Trophoblast cell (in vitro differentiated cells and primary cell): ENCODE data around the gene MAPT.

Experiments
- DNase-seq, 2 donors: peaks; one replicate each; pipeline ENCODE4 v3.0.0-alpha.2; 2016
- H2AFZ ChIP-seq: 2 replicates; pipeline ENCODE4 v1.6.1; 2013; ENCODE audit warnings: low read length, moderate library complexity, mild to moderate bottlenecking; ENCODE audit not compliant: insufficient read depth, poor library complexity
- H2AK5ac ChIP-seq: 2 replicates; pipeline ENCODE4 v1.6.1; 2013; ENCODE audit warnings: mild to moderate bottlenecking, low read length
- H2BK120ac ChIP-seq: 2 replicates; pipeline ENCODE4 v1.6.1; 2013; ENCODE audit warnings: low read length, mild to moderate bottlenecking, moderate library complexity; ENCODE audit not compliant: insufficient read depth, poor library complexity
- H2BK12ac ChIP-seq: 2 replicates; pipeline ENCODE4 v1.6.1; 2013; ENCODE audit warnings: mild to moderate bottlenecking, low read length, moderate library complexity
- H2BK5ac ChIP-seq: 2 replicates; pipeline ENCODE4 v1.6.1; 2013; ENCODE audit warnings: low read length, low read depth, moderate library complexity, mild to moderate bottlenecking; ENCODE audit not compliant: poor library complexity
- H3K14ac ChIP-seq: 2 replicates; pipeline ENCODE4 v1.6.1; 2013; ENCODE audit warnings: mild to moderate bottlenecking, low read length
- H3K18ac ChIP-seq: 2 replicates; pipeline ENCODE4 v1.6.1; 2013; ENCODE audit warnings: mild to moderate bottlenecking, low read length
- H3K23ac ChIP-seq: 2 replicates; pipeline ENCODE4 v1.6.1; 2013; ENCODE audit warnings: low read length
- H3K27ac ChIP-seq: 2 replicates; pipeline ENCODE4 v1.5.1; 2013; ENCODE audit warnings: low read depth, mild to moderate bottlenecking, inconsistent platforms, low read length, moderate library complexity
- H3K27me3 ChIP-seq: 2 replicates; pipeline ENCODE4 v1.6.1; 2013; ENCODE audit warnings: inconsistent platforms, mild to moderate bottlenecking, low read length, moderate library complexity; ENCODE audit not compliant: insufficient read depth
- H3K36me3 ChIP-seq, 2 experiments: 1 replicate in 1 of 2; 2 replicates in 1 of 2; pipeline ENCODE4 v1.6.1; 2013; ENCODE audit warnings: low read length in 2 of 2, mild to moderate bottlenecking in 2 of 2, moderate library complexity in 1 of 2; ENCODE audit not compliant: insufficient read depth in 2 of 2, control insufficient read depth in 1 of 2
- H3K4ac ChIP-seq: 2 replicates; pipeline ENCODE4 v1.6.1; 2013; ENCODE audit warnings: low read depth, mild to moderate bottlenecking, low read length, moderate library complexity
- H3K4me1 ChIP-seq, 2 experiments: 1 replicate in 1 of 2; 2 replicates in 1 of 2; pipeline ENCODE4 v1.6.1; 2013; ENCODE audit warnings: low read length in 2 of 2, mild to moderate bottlenecking in 2 of 2, moderate library complexity in 1 of 2; ENCODE audit not compliant: insufficient read depth in 2 of 2, control insufficient read depth in 1 of 2
- H3K4me2 ChIP-seq: 2 replicates; pipeline ENCODE4 v1.6.1; 2013; ENCODE audit warnings: inconsistent platforms, mild to moderate bottlenecking, low read length, moderate library complexity
- H3K4me3 ChIP-seq: 2 replicates; pipeline ENCODE4 v1.5.1; 2013; ENCODE audit warnings: mild to moderate bottlenecking, low read depth, low read length, inconsistent platforms
- H3K79me1 ChIP-seq: one replicate; pipeline ENCODE4 v1.6.1; 2013; ENCODE audit warnings: low read length
- H3K79me2 ChIP-seq: 2 replicates; pipeline ENCODE4 v1.6.1; 2013; ENCODE audit warnings: low read length, mild to moderate bottlenecking; ENCODE audit not compliant: control insufficient read depth, insufficient read depth, poor library complexity
- H3K9ac ChIP-seq: 2 replicates; pipeline ENCODE4 v1.6.1; 2013; ENCODE audit warnings: mild to moderate bottlenecking, low read length
- H3K9me3 ChIP-seq: 2 replicates; pipeline ENCODE4 v1.6.1; 2013; ENCODE audit warnings: low read depth, mild to moderate bottlenecking, control low read depth, inconsistent platforms, low read length; ENCODE audit not compliant: insufficient read depth
- H4K12ac ChIP-seq: 2 replicates; pipeline ENCODE4 v1.6.1; 2013; ENCODE audit warnings: low read depth, mild to moderate bottlenecking, low read length, moderate library complexity
- H4K8ac ChIP-seq: 2 replicates; pipeline ENCODE4 v1.6.1; 2013; ENCODE audit warnings: low read depth, mild to moderate bottlenecking, low read length, moderate library complexity
- H4K91ac ChIP-seq: one replicate; pipeline ENCODE4 v1.6.1; 2013; ENCODE audit warnings: low read depth, mild to moderate bottlenecking, low read length, moderate library complexity
- WGBS: extraction: QIAGEN DNeasy Blood & Tissue Kit; methylation state at CpG from one replicate; pipeline ENCODE4 v1.1.7; 2013; ENCODE audit warnings: missing lambda C conversion rate; ENCODE audit not compliant: insufficient read length, insufficient coverage; ENCODE audit errors: extremely low coverage; 5-methylcytosine and 5-hydroxymethylcytosine counted together

MAPT gene

DNA sequence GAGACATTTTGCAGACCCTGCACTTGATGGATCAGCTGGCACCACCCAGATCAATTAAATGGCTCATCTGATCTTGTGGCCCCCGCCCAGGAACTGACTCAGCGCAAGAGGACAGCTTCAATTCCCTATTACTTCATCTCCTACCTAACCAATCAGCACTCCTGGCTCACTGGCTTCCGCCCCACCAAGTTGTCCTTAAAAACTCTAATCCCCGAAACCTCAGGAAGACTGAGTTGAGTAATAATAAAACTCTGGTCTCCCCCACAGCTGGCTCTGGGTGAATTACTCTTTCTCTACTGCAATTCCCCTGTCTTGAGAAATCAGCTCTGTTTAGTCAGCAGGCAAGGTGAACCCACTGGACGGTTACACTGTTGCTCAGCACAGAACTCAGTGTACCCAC is 26.1 kb upstream of the MAPT start:
- H3K79me1 ChIP-seq: no peaks in the 10 kb centered on the region
- no peak overlapping the region for H4K12ac ChIP-seq
- no peak overlapping the region for H3K9ac ChIP-seq
- no peak overlapping the region for H3K18ac ChIP-seq
- H4K8ac ChIP-seq: no peak overlapping the region
- H3K36me3 ChIP-seq: no peaks in the 10 kb centered on the region
- WGBS: no CpG with 5 or more reads among the region's 5 CpGs
- H3K23ac ChIP-seq: no peak overlapping the region
- no peaks in the 10 kb centered on the region for H3K9me3 ChIP-seq
- H2BK120ac ChIP-seq: no peak overlapping the region
- peaks cover 3 to 4% of the 10 kb centered on the region in 2 experiments for H3K4me1 ChIP-seq
- no peak overlapping the region for H2AK5ac ChIP-seq
- H2BK12ac ChIP-seq: no peak overlapping the region
- no peak overlapping the region for H3K4ac ChIP-seq
- H2AFZ ChIP-seq: no peak overlapping the region
- H3K14ac ChIP-seq: no peak overlapping the region
- no peak overlapping the region for H2BK5ac ChIP-seq
- no peak overlapping the region for H3K4me3 ChIP-seq
- H3K27ac ChIP-seq: no peak overlapping the region
- H4K91ac ChIP-seq: no peak overlapping the region
- H3K79me2 ChIP-seq: no peaks in the 10 kb centered on the region
- H3K4me2 ChIP-seq: no peak overlapping the region
- H3K27me3 ChIP-seq: no peaks in the 10 kb centered on the region
- no peak for DNase-seq

DNA sequence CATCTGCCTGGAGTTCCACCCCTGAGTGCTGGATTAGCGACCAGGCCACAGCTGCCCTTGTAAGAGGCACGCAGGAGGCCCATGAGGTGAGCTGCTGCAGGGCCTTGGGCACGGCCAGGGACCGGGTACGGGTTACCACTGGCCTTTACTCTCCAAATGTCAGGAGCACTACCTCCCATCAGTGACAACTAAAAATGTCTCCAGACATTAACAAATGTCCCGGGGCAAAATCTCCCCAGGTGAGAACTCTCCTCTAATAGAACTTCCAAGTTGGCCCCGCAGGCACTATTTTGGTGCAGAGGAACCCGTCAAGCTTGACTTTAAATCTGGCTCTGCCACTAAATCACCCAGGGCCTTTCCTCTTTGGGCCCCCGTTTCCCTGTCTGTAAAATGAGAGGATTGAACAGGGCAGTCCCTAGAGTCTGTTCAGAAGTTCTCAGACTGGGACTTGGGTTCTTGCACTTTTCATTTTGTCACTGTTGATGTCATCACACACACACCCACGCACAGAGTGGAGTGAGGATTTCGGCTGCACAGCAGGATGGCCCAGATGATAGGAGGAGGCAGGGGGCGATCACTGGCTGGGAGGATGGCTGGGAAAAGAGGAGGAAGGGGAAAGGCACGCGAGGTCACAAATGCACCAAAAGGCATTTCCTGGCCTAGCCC is 24.5 kb upstream of the MAPT start:
- H3K4me2 ChIP-seq: no peak overlapping the region
- H3K79me1 ChIP-seq: no peaks in the 10 kb centered on the region
- no peaks in the 10 kb centered on the region for H3K27me3 ChIP-seq
- H2BK5ac ChIP-seq: no peak overlapping the region
- no peak overlapping the region for H3K23ac ChIP-seq
- H3K4me1 ChIP-seq: peaks cover 3 to 4% of the 10 kb centered on the region in 2 experiments
- H3K9ac ChIP-seq: no peak overlapping the region
- no peak overlapping the region for H3K18ac ChIP-seq
- no peaks in the 10 kb centered on the region for H3K36me3 ChIP-seq
- no peak overlapping the region for H3K14ac ChIP-seq
- no peak overlapping the region for H3K4ac ChIP-seq
- no peak overlapping the region for H2AFZ ChIP-seq
- no peaks in the 10 kb centered on the region for H3K79me2 ChIP-seq
- no peaks in the 10 kb centered on the region for H3K9me3 ChIP-seq
- no peak overlapping the region for H4K91ac ChIP-seq
- no peak overlapping the region for H3K4me3 ChIP-seq
- DNase-seq: peak in 1 of 2 donors; percentile 52
- no peak overlapping the region for H2BK120ac ChIP-seq
- H4K8ac ChIP-seq: no peak overlapping the region
- H4K12ac ChIP-seq: no peak overlapping the region
- no peak overlapping the region for H2AK5ac ChIP-seq
- no peak overlapping the region for H2BK12ac ChIP-seq
- no peak overlapping the region for H3K27ac ChIP-seq
- no CpG with 5 or more reads among the region's 14 CpGs for WGBS

GRCh38 chr17:45870342-45870974 is 23.9 kb upstream of the MAPT start:
- Histone ChIP-seq H3K4me2 (no peak overlapping the region), H3K14ac (no peak overlapping the region), H3K4me3 (no peak overlapping the region), H3K9me3 (no peaks in the 10 kb centered on the region), H3K9ac (no peak overlapping the region), H2AK5ac (no peak overlapping the region), H4K8ac (no peak overlapping the region), H2AFZ (no peak overlapping the region), H3K18ac (no peak overlapping the region), H3K36me3 (no peaks in the 10 kb centered on the region), H3K27ac (no peak overlapping the region), H3K4me1 (peaks cover 3 to 4% of the 10 kb centered on the region in 2 experiments), H4K12ac (no peak overlapping the region), H3K79me2 (no peaks in the 10 kb centered on the region), H3K23ac (no peak overlapping the region), H2BK12ac (no peak overlapping the region), H3K27me3 (no peaks in the 10 kb centered on the region), H2BK5ac (no peak overlapping the region), H4K91ac (no peak overlapping the region), H3K4ac (no peak overlapping the region), H3K79me1 (no peaks in the 10 kb centered on the region), H2BK120ac (no peak overlapping the region)
- no peak for DNase-seq
- no CpG with 5 or more reads among the region's 4 CpGs for WGBS

DNA sequence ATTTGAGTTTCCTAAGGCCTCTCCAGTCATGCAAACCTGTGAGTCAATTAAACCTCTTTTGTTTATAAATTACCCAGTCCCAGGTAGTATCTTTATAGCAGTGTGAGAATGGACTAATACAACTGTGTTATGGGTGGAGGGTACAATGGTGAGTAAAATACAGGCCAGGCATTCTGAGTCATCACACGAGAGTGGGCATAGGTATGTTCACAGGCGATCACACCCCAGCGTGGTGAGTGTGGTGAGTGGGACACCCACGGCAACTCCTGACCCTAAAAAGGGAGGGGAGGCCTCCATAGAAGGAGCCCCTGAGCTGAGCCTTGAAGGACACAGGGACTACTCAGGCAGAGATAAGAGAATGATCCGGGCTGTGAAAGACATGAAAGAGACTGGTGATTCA is 22.6 kb upstream of the MAPT start:
- Histone ChIP-seq H2AK5ac (no peak overlapping the region), H3K14ac (no peak overlapping the region), H4K8ac (no peak overlapping the region), H3K9me3 (no peaks in the 10 kb centered on the region), H3K27ac (no peak overlapping the region), H3K23ac (no peak overlapping the region), H3K9ac (no peak overlapping the region), H4K91ac (no peak overlapping the region), H3K18ac (no peak overlapping the region), H2BK5ac (no peak overlapping the region), H2AFZ (no peak overlapping the region), H3K4me1 (peaks cover 3 to 4% of the 10 kb centered on the region in 2 experiments), H3K79me1 (no peaks in the 10 kb centered on the region), H2BK120ac (no peak overlapping the region), H3K36me3 (no peaks in the 10 kb centered on the region), H3K4me3 (no peak overlapping the region), H3K4ac (no peak overlapping the region), H3K79me2 (no peaks in the 10 kb centered on the region), H2BK12ac (no peak overlapping the region), H4K12ac (no peak overlapping the region), H3K27me3 (no peaks in the 10 kb centered on the region), H3K4me2 (no peak overlapping the region)
- WGBS: no CpG with 5 or more reads among the region's 5 CpGs
- DNase-seq: no peak
